HG03571 (cell line): ENCODE results near the gene CLIC3.

Source experiments
- ATAC-seq: cut with Tn5 transposase; IDR thresholded peaks from one replicate; pipeline ENCODE4 v1.9.1; 2021; ENCODE audit not compliant: unreplicated experiment

Gene CLIC3

GRCh38 chr9:136968333-136969127 lies 27.8 kb downstream of the CLIC3 start:
- ATAC-seq: no peak

- ATAC-seq: no peak
Measured at GRCh38 chr9:136965771-136966484, 30.4 kb downstream of the CLIC3 start.

GRCh38 chr9:136964833-136965422 lies 31.4 kb downstream of the CLIC3 start:
- no peak for ATAC-seq

- ATAC-seq: no peak
Measured at GRCh38 chr9:136964171-136964689, 32.1 kb downstream of the CLIC3 start.

- no peak for ATAC-seq
Measured at GRCh38 chr9:136963751-136964150, 32.6 kb downstream of the CLIC3 start.

- no peak for ATAC-seq
Measured at GRCh38 chr9:136963341-136963740, 33.0 kb downstream of the CLIC3 start.

- no peak for ATAC-seq
Measured at GRCh38 chr9:136962701-136963248, 33.6 kb downstream of the CLIC3 start.

- no peak for ATAC-seq
Measured at GRCh38 chr9:136962163-136962562, 34.2 kb downstream of the CLIC3 start.

GRCh38 chr9:136961279-136962065 lies 34.9 kb downstream of the CLIC3 start:
- ATAC-seq: no peak

GRCh38 chr9:136960938-136961275 lies 35.5 kb downstream of the CLIC3 start:
- ATAC-seq: no peak

GRCh38 chr9:136960212-136960937 lies 36.0 kb downstream of the CLIC3 start:
- no peak for ATAC-seq

GRCh38 chr9:136958898-136959850 lies 37.2 kb downstream of the CLIC3 start:
- no peak for ATAC-seq

- no peak for ATAC-seq
Measured at GRCh38 chr9:136958473-136958872, 37.9 kb downstream of the CLIC3 start.

- ATAC-seq: no peak
Measured at GRCh38 chr9:136957901-136958300, 38.5 kb downstream of the CLIC3 start.

- no peak for ATAC-seq
Measured at GRCh38 chr9:136957461-136957860, 38.9 kb downstream of the CLIC3 start.

GRCh38 chr9:136956604-136957003 lies 39.8 kb downstream of the CLIC3 start:
- no peak for ATAC-seq

- no peak for ATAC-seq
Measured at GRCh38 chr9:136955943-136956335, 40.4 kb downstream of the CLIC3 start.

GRCh38 chr9:136955202-136955942 lies 41.0 kb downstream of the CLIC3 start:
- ATAC-seq: no peak
